ENCODE data around the gene PTPN5.

The PTPN5 gene

DNA sequence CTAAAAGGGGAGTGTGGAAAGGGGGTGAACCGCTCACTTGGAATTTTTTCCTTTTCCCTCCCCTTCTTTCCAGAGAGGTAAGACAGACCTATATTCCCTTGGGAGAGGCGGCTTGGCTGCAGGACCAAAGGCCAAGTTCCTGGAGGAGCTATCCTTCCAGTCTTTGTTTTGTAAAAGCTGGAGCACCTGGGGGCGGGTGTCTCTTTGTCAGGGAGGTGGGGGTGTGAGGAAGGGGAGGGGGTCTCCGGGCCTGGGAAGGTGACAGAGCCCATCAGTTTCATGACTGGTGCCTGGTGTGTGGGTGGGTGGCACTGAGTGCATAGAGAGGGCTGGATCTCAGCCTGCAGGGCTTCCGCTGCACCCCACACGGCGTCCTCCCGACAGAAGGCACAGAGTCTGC lies 18.5 kb downstream of the PTPN5 start:
- no peak for DNase-seq (ENCODE audit: low read depth in 3 of 3)

DNA sequence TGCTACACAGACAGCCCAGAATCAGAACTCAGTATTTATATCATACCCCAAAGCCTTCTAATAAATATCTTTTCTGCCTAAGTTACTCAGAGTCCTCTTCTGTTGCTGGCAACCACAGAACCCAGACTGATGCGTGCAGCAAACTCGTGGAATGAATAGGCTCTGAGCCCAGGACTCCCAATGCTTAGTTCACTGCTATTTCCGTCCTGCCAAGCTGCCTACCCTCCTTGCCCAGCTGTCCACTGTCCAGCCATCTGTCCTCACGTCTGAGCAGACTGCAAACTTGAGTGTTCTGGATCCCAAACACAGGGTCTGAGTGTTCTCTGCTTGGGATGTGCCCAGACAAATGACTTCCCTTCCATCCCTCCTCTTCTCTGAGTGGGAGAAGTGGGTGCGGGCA lies 19.4 kb downstream of the PTPN5 start:
- DNase-seq (ENCODE audit: low read depth in 3 of 3), result no peak

DNA sequence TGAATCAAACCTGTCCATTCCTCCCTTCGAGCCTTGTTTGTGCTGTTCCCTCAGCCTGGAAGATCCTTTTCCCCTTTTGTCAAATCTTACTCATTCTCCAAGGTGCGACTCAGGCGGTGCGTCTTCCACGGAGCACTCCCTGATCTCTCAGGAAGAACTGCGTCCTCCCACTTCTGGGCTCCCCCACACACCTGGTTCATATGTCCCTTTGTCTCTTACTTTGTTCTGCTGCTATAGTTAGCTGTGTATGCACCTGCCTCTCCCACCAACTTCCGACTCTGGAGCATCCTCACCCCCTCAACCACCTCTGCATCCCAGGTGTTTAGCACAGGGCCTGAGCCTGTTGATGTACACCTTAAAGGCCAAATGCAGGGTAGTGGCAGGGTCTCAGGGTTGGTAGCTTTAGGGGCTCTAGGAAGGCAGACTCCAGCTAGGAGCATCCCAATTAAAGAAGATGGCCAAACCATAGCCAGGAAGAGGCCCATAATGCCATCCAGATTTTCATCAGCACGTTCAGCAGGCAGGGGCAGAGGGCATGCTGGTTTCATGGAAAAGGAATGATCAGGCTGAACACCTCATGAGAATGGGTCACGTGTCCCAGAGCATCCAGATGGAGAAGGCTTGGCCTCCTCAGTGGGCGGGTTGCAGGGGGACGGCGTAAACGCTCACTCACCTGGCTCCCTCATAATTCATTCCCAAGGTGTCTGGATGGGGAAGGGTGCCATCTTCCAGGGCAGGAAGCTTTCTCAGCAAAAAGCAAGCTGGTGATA lies 20.1 kb downstream of the PTPN5 start:
- no peak for DNase-seq (ENCODE audit: low read depth in 3 of 3)

DNA sequence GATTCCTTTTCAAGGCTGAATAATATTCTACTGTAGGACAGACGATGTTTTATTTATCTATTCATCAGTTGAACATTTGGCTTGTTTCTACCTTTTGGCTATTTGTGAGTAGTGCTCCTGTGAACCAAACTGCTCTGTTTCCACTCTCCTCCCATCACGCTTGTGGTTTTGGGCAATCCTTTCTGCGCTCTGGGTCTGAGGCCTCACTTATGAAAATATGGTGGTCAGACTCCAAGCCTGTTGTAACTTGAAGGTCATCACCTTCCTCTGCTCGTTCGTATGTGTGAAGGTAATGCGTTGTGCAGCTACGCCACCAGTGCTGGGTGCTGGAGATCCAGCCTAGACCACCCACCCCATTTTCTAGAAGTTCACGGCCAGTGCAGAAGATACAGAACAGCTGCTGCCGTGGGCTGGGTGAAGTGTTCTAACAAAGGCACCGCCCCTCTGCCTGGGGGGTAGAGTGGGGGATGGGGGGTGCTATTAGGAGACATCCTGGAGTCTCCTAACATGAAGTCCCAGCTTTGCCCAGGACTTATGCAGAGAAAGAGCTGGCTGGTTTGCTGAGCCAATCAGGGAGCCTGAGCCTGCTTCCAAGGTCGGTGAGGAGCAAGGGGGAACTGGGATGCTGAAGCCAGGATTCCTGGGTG lies 21.0 kb downstream of the PTPN5 start:
- DNase-seq (ENCODE audit: low read depth in 3 of 3), result no peak

DNA sequence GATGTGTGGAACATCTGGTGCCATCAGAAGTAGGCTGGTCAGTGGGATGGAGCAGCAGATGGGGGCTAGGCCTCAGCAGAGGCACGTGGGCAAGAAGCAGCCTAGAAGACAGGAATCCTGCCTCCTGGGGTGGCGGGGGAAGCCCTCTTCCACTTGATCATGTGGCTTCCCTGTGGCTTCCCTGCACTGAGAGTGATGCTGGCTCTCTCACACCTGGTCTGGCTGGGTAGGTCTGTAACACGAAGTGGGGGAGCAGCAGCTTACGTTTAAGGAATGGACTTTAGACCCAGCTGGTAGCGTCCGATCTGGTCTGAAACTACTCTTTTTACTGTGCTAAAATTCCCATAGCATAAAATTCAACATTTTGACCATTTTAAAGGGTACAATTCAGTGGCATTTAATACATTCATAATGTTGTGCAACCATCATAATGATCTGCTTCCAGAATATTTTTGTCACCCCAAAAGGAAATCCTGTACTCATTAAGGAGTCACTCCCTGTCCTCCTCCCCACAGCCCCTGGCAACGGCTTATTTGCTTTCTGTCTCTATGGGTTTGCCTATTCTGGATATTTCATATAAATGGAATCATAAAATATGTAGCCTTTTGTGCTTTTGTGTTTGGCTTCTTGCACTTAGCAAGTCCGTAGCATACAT lies 21.7 kb downstream of the PTPN5 start:
- DNase-seq (ENCODE audit: low read depth in 3 of 3), result no peak

DNA sequence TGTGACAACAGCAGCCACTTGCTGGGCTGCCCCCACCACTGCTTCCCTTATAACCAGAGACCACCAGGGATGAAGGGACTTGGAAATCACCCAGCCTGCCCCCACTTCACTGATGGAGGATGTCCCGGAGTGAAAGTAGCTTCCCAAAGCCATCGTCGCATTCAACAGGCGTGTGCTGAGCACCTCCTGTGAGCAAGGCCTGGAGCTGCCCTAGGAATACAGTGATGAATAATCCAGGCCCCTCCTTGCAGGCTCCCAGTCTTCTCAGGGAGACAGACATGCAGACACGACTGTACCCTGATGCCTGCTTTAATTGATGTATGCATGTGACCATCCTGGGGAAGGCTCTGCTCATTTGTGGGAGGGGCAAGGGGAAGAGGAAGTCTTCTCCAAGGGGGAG lies 22.6 kb downstream of the PTPN5 start:
- no peak for DNase-seq (ENCODE audit: low read depth in 3 of 3)

DNA sequence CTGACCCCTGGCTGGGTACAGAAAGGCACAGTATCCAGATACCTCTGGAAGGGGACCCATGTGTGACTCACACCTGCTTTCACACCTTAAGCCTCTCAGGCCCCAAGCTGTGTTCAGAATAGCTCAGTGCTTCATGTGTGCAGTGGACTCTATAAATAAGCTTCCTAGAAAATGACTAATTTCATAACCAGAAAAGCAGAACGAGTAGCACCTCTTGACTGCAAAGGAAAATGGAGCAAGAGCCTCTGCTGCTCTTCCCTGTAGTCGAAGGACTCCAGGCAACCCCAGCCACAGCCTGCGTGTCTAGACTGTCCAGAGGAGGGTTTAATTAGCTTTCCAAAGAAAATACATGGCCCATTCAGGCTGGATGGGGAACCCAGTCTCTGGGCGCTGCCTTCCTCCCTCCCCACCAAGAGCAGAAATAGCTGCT lies 23.1 kb downstream of the PTPN5 start:
- DNase-seq (ENCODE audit: low read depth in 3 of 3), result no peak

DNA sequence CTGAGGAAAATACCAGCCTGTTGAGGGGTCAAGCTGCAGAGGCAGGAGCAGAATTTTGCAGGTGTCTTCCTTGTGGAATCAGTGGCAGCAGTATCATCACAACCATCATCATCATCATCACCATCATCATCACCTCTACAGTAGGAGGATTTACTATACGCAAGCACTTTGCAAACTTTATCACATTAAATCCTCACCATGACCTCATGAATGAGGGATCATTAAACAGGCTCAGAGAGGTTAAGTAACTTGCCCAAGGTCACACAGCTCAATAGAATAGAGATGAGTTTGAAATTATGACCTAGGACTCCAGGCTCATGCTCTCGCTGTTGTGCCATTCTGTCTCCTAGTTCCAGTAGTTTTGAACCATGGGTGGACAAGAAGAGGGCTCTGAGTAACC lies 25.6 kb downstream of the PTPN5 start:
- no peak for DNase-seq (ENCODE audit: low read depth in 3 of 3)

DNA sequence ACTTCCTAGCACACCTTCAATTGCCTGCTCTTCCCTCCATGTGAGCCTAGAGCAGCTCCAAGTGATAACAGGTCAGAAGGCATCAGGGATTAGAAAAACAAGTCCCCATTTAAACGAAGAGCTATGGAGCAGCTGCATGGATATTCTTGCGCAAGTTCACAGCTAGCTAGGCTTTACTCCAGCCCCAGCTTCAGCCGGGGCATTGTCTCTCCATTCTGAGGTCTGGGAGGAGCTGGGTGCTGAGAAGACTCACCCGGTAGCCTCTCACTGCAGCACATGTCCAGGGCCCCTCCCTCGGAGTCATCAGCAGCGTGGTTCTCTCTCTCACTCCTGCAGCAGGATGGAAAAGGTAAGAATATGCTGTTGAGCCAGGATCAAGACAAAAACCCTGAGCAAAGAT lies 26.0 kb downstream of the PTPN5 start:
- no peak for DNase-seq (ENCODE audit: low read depth in 3 of 3)

DNA sequence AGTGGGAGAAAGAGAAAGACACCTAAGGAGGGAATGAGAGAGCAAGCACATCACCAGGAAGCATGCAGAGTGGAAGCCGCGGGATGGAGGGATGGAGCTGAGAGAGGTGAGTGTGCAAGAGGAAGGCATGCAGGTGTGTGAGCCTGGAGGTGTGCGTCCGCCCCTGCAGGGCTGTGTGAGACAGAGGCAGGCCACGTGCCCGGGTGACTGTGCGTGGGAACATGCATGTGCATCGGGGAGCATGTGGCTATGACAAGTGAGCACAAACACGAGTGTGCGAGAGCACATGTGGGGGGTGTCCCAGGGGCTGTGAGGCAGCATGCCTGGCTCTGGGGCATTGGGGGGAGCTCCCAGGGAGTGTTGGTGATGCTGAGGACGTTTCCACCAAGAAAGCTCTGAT lies 29.9 kb downstream of the PTPN5 start:
- no peak for DNase-seq (ENCODE audit: low read depth in 3 of 3)

DNA sequence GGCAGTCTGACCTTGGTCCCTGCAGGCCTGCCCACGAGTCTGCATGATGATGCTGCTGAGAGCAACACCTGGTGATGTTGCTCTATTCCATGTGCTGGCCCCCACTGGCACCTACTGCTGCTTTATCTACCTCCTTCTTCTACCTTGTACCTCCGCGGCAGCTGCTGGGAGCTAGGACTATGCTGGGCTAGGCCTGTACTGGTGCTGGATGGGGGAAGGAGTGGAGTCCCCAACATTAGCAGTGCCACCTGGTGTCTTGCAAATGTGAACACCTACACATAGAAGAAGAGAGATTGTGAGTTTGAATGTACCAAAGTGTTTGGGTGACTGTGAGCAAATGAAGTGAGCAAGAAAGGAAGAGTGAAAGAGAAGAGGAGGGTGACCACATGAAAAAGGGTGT lies 30.5 kb downstream of the PTPN5 start:
- no peak for DNase-seq (ENCODE audit: low read depth in 3 of 3)

DNA sequence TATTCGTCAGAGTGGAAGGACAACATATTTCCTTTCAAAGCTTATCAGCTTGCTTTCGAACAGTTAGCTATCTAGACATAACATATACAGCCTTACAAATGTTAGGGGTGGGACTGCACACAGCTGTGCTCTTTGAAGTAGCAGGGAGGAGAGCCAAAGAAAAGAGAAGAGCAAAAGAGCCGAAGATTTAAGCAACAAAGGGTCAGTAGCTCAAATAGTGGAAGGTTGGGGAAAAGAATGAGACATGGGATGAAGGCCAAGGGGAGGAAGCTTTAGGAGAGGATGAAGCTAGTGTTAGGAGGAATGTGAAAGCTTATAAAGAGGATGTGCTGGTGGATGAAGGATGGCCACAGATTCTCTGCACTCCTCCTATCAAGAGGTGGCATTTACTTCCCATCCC lies 33.8 kb downstream of the PTPN5 start:
- DNase-seq (ENCODE audit: low read depth in 3 of 3), result no peak

DNA sequence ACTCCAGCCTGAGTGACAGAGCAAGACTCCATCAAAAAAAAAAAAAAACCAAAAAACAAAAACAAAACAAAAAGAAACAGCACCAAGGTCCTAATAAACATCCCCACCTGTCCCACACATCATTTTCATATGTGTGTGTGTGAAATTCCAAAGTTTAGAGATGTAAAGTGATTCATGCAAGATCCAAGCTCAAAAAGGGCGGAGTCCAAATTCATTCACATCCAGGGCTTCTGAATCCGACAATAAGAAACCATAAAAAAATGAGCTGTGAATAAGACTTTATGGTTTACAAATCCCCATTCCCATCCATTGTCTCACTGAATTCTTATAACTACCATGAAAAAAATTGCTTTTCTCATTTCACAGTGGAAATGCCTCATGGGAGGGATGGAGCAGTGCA lies 34.7 kb downstream of the PTPN5 start:
- DNase-seq (ENCODE audit: low read depth in 3 of 3), result no peak

DNA sequence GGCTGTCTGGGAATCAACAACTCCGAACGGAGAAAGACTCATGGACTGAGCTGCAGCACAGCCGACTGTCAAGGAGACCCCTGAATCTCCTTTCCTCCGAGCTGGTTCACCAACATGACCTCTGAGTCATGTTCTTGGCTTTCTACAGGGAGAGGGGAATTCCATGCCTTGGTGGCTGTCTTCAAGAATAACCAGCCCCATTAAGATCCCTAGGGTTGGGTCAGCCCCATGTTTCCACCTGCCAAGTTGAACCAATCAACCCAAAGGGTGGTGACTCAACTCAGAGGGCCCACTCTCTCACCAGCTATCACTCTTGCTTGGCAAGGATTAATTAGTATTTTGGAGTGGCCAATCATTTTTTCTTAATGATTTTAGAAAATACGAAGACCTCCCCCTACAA lies 37.3 kb downstream of the PTPN5 start:
- no peak for DNase-seq (ENCODE audit: low read depth in 3 of 3)

DNA sequence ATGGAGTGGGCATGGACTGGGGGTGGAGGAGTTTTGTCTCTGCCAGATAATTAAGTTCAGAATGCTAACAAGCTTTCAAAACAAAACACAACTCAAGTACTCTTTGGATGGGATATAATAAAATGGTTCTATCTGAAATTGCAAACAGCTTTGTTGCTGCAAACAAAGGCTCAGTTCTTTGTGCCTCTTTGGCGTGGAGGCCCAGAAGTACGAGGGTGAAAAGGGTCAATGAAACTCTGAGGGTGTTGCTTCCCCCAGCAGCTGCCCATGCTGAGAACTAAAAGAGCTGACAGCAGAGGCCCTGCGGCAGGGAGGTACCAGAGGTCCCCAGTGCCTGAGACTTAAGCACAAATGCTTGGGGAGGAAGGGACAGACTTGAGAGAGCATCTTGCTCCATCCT lies 39.1 kb downstream of the PTPN5 start:
- no peak for DNase-seq (ENCODE audit: low read depth in 3 of 3)

DNA sequence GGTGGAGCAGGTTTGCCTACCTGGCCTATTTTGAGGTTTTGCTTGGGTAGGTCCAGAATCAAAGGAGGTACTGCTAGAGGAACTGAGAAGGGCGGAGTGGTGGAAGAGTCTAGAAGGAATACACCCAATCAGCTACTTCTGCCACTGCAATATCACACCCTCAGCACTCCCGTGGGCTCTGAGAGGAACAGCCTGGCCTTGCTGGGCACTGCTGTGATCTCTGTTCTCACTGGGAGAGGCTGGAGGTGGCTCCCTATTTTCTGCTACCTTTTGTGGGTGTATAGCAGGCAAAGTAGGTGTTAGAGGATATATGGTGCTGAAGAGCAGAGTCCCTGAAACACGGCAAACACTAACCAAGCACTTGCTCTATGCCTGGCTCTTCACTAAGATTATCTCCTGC lies 40.7 kb downstream of the PTPN5 start:
- no peak for DNase-seq (ENCODE audit: low read depth in 3 of 3)

DNA sequence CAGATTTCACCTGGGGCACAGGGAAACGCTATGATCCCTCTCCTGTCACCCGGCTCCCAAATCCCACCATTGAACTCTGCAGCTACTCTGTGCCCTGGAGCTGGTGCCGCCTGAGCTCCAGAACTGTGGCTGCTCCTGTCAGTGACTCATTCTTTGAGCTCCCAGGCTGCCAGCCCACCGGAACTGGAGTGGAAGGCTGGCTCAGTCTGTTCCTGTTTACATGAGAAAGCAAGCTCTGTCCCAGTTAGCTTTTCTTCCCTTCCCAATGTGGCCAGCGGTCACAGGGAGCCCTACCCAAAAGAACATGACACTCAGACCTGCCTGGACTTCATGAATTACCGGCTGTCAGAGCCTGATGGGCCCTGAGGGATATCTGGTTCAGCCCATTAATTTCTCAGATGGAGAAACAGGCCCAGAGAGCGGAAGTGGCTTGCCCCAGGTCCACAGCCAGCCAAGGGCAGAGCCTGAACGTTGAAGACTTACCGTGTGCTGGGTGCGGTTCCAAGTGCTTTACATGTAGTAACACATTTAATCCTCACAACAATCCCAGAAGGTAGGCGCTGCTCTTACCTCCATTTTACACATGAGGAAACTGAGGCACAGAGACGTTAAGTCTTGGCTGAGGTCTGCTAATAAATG lies 41.8 kb downstream of the PTPN5 start:
- no peak for DNase-seq (ENCODE audit: low read depth in 3 of 3)

DNA sequence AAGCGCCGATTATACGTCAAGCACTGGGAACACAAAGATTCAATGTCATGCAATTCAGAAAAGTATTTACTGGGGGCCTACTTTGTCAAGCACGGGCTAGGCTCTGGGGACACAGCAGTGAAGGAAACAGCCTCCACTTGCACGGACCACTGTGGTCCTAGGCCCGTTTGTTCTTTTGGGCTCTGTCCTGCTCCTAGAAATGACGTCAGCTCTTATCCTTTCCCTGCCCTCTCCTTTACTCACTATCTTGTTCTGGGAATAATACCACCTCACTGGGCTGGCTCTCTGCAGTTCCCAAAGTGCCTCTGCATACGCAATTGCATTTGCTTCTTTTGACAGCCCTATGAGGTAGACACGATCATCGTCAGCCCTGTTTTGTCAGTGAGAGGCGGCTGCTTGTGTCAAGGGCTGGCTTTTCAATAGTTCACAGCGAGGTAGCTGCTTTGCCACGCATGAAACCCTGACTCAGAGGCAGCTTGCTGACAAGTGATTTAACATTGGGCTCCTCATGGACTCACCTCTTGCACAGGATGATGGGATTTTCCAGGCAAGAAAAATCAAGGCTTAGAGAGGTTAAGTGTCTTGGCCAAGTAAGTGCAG lies 42.7 kb downstream of the PTPN5 start:
- no peak for DNase-seq (ENCODE audit: low read depth in 3 of 3)

DNA sequence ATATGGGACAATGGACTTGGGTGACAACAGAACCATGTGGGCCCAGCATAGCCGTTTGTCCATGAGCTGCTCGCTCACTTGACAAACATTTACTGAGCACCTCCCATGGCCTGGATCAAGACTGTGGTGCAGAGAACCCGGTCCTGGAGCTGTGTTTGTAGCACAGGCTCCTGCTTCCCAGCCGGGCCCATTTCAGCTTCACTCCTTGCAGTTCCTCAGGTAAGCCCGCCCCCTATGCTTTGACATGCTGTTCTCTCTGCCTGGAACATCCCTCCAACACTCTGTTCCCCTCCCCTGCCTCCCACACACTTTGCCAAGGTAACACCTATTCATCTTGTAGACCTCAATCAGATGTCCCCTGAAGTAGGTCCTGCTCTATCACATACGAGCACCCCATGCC lies 46.3 kb downstream of the PTPN5 start:
- DNase-seq (ENCODE audit: low read depth in 3 of 3), result no peak

DNA sequence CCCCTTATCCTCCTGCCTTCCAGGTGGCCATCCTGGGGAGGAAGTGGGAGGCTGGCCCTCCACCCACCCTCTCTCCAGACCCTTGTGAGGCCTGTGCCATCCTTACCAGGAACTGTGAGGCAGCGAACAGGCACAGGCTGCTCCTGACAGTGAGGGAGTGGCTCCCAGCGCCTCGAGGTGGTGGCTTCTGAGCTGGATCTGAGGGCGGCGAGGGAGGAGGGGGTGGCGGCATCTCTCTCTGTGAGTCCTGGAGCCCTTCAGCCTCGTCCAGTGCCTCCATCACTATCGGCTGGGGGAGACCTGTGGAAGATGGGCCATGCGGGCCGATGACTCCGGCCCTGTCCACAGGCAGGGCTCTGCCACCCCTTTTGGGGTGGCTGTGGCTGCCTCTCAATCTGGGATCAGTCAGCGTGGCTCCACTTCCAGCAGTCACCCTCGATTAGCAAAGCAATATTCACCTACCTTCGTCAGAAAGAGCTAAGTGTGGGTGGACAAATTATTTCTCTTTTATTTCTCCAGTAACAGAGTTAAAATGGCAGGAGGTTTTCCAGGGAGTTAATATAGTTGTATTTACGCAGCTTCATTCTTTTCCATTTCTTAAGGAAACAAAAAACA lies 47.6 kb downstream of the PTPN5 start:
- no peak for DNase-seq (ENCODE audit: low read depth in 3 of 3)

DNA sequence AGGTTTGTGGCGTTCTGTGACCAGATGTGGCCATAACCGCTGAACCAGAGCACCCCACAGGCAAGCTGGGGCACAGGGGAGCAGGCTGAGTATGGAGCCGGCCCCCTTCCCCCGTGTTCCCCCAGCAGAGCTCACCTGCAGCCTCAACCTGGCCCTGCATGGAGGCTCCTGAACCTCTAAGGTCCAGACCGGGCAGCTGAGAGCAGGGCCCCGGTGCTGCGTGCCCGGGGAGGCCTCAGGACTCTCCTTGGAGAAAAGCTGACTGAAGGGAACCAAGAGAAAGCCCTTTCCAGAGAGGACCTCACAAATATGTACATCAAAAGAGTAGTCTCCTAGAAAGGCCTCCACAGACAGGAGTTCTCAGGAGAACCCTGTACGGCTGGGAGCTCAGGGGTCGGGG lies 48.2 kb downstream of the PTPN5 start:
- no peak for DNase-seq (ENCODE audit: low read depth in 3 of 3)

DNA sequence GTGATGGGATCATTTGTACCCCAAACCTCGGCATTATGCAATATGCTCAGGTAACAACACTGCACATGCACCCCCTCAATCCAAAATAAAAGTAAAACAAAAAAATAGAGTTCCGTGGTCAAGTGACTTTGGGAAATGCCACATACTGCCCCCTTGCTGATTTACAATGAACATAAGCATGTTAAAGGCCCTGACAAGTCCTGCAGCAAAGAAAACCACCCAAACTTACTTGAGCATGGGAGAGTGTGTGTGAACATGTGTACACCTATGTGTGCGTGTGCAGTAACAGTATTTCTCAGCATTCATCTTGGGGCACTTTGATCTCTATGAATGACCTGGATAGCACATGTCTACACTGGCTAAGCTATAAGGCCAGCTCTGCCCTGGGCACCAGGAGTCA lies 49.8 kb downstream of the PTPN5 start:
- DNase-seq (ENCODE audit: low read depth in 3 of 3), result no peak
